GM12878 (cell line): Measurements from ENCODE around the gene PPT2. TPM values are rescaled to one million over a fixed set of nuclear protein-coding genes. Genes with fewer than 3 reads are reported as not detected.

Experiments
- ATAC-seq: fragments of 200-7000 bp; cut with Tn5 transposase; 3 replicates; pipeline ENCODE4 v1.9.1; 2020; ENCODE audit warnings: mild to moderate bottlenecking, moderate library complexity
- BruUV-seq: library from RNA; stranded (reverse); fragments of 400-500 nt; replicated peaks from 2 replicates; lab custom pipeline; 2021; lab: Mats Ljungman, UMichigan
- CTCF ChIA-PET: fragments of 300-600 bp; sonication (Branson Sonifier 250); formaldehyde crosslinking; extraction: SDS; loops from one replicate; lab custom pipeline; 2021; ENCODE audit warnings: inconsistent platforms; lab: Yijun Ruan, JAX
- POLR2A ChIA-PET: fragments of 350-600 bp; formaldehyde crosslinking; extraction: SDS; loops from one replicate; lab custom pipeline; 2021; ENCODE audit warnings: inconsistent platforms; lab: Charles Lee
- RAD21 ChIA-PET: fragments of 300-600 bp; sonication (Branson Sonifier 250); formaldehyde crosslinking; loops from one replicate; lab custom pipeline; 2023; ENCODE audit warnings: antibody characterized with exemption; ENCODE audit not compliant: unreplicated experiment; lab: Charles Lee
- SMC1A ChIA-PET: fragments of 300-600 bp; sonication (Branson Sonifier 250); formaldehyde crosslinking; loops from one replicate; lab custom pipeline; 2023; ENCODE audit not compliant: unreplicated experiment, uncharacterized antibody; lab: Charles Lee
- DNase-seq: peaks from one replicate; pipeline ENCODE4 v3.0.0-alpha.2; 2011; ENCODE audit warnings: low read depth, low spot score
- FAIRE-seq: peaks from 3 replicates; lab custom pipeline; 2011; peaks lifted over from hg19 to GRCh38; lab: Jason Lieb, UNC
- H2AFZ ChIP-seq: 2 replicates; pipeline ENCODE4 v1.6.0; 2011; ENCODE audit warnings: low read depth, low read length, control low read depth; ENCODE audit not compliant: control insufficient read depth
- H3K27ac ChIP-seq: 2 replicates; pipeline ENCODE4 v1.5.1; 2011; ENCODE audit warnings: control low read depth; ENCODE audit not compliant: control insufficient read depth, insufficient read depth
- H3K27me3 ChIP-seq, 2 experiments: replicated peaks in 1 of 2; 2 replicates each; pipeline versions ENCODE4 v1.6.0 to v1.6.1; 2011; ENCODE audit warnings: low read length in 1 of 2; ENCODE audit not compliant: control insufficient read depth in 2 of 2, insufficient read depth in 2 of 2
- H3K36me3 ChIP-seq, 2 experiments: 2 replicates each; pipeline ENCODE4 v1.5.1; 2011; ENCODE audit warnings: low read length in 1 of 2; ENCODE audit not compliant: control insufficient read depth in 2 of 2, insufficient read depth in 2 of 2
- H3K4me1 ChIP-seq: 2 replicates; pipeline ENCODE4 v1.6.1; 2011; ENCODE audit warnings: mild to moderate bottlenecking, low read length, moderate library complexity, mixed read lengths; ENCODE audit not compliant: control insufficient read depth, insufficient read depth
- H3K4me2 ChIP-seq: 2 replicates; pipeline ENCODE4 v1.6.0; 2011; ENCODE audit warnings: control low read depth; ENCODE audit not compliant: control insufficient read depth, insufficient read depth
- H3K4me3 ChIP-seq: fragments of 200-600 bp; sonication (generic); 2 replicates; pipeline ENCODE4 v1.5.1; 2016
- H3K79me2 ChIP-seq: 2 replicates; pipeline ENCODE4 v1.6.0; 2011; ENCODE audit warnings: low read length; ENCODE audit not compliant: control insufficient read depth, insufficient read depth
- H3K9ac ChIP-seq: 2 replicates; pipeline ENCODE4 v1.8.0; 2011; ENCODE audit warnings: low read length, control low read depth, mixed read lengths; ENCODE audit not compliant: control insufficient read depth, insufficient read depth
- H3K9me3 ChIP-seq: replicated peaks from 3 replicates; pipeline ENCODE4 v1.5.1; 2011; ENCODE audit warnings: mild to moderate bottlenecking, low read length; ENCODE audit not compliant: control insufficient read depth, insufficient read depth
- H4K20me1 ChIP-seq: 2 replicates; pipeline ENCODE4 v1.6.0; 2011; ENCODE audit not compliant: control insufficient read depth, insufficient read depth
- CBX3 ChIP-seq: fragments of 200-600 bp; sonication (generic); IDR thresholded peaks from 2 replicates; pipeline ENCODE4 v1.6.1; 2016; ENCODE audit warnings: low read depth, borderline replicate concordance
- ELK1 ChIP-seq: IDR thresholded peaks from 2 replicates; pipeline ENCODE4 v1.6.1; 2012; ENCODE audit warnings: low read depth, low read length, improper control_type of control experiment
- LARP7 ChIP-seq: fragments of 450-650 bp; IDR thresholded peaks from 2 replicates; pipeline ENCODE4 v1.6.1; 2017; ENCODE audit warnings: mild to moderate bottlenecking
- NBN ChIP-seq: fragments of 450-650 bp; IDR thresholded peaks from 2 replicates; pipeline ENCODE4 v1.6.1; 2016
- PML ChIP-seq: IDR thresholded peaks from 2 replicates; pipeline ENCODE4 v1.6.1; 2012; ENCODE audit warnings: low read length, inconsistent platforms
- POLR2AphosphoS2 ChIP-seq: IDR thresholded peaks from 2 replicates; pipeline ENCODE4 v1.6.1; 2011; ENCODE audit warnings: low read depth, mild to moderate bottlenecking, low read length, improper control_type of control experiment, moderate library complexity
- POLR2AphosphoS5 ChIP-seq: IDR thresholded peaks from 2 replicates; pipeline ENCODE4 v1.6.1; 2011; ENCODE audit warnings: mild to moderate bottlenecking, low read length, inconsistent platforms
- PRDM15 ChIP-seq: fragments of 450-650 bp; formaldehyde crosslinking; IDR thresholded peaks from 2 replicates; pipeline ENCODE4 v1.4.0; 2020; ENCODE audit warnings: mild to moderate bottlenecking, moderate library complexity
- RB1 ChIP-seq: fragments of 450-650 bp; formaldehyde crosslinking; IDR thresholded peaks from 2 replicates; pipeline ENCODE4 v1.6.1; 2017; ENCODE audit warnings: mild to moderate bottlenecking, borderline replicate concordance
- RFX5 ChIP-seq: IDR thresholded peaks from 2 replicates; pipeline ENCODE4 v1.6.1; 2011; ENCODE audit warnings: low read depth, low read length, improper control_type of control experiment
- RUNX3 ChIP-seq: IDR thresholded peaks from 2 replicates; pipeline ENCODE4 v1.6.1; 2012; ENCODE audit warnings: low read length, inconsistent platforms
- STAT3 ChIP-seq: IDR thresholded peaks from 2 replicates; pipeline ENCODE4 v1.6.1; 2011; ENCODE audit warnings: low read depth, low read length, improper control_type of control experiment
- TAF1 ChIP-seq: IDR thresholded peaks from 2 replicates; pipeline ENCODE4 v1.6.1; 2011; ENCODE audit warnings: mild to moderate bottlenecking, low read depth, low read length, borderline replicate concordance
- ZBTB4 ChIP-seq: fragments of 450-650 bp; formaldehyde crosslinking; IDR thresholded peaks from 2 replicates; pipeline ENCODE4 v1.4.0; 2022; ENCODE audit warnings: mild to moderate bottlenecking, moderate library complexity
- WGBS: methylation state at CpG from one replicate; pipeline ENCODE4 v1.1.6; 2016; ENCODE audit warnings: low lambda C conversion rate; ENCODE audit not compliant: insufficient replicate concordance, insufficient coverage; ENCODE audit errors: missing lambda C conversion rate; 5-methylcytosine and 5-hydroxymethylcytosine counted together
- in situ Hi-C: fragments of 300-500 bp; cut with MboI; formaldehyde crosslinking; loops from 9 replicates; pipeline ENCODE4 v1.14.3; 2018; ENCODE audit warnings: mixed read lengths
- intact Hi-C: fragments of 100-400 bp; cut with micrococcal nuclease; formaldehyde crosslinking; loops from one replicate; pipeline ENCODE4 v1.14.2; 2022; ENCODE audit not compliant: unreplicated experiment
- polyA plus RNA-seq, 11 experiments: library from polyadenylated mRNA; depleted of rRNA in 4 of 11; unstranded in 6 of 11; stranded (reverse) in 5 of 11; fragments of >200 nt; fragmentation: Nextera tagmentation in 4 of 11; fragmentation: Illumina TruSeq in 1 of 11; extraction: Ambion mirVana in 4 of 11; extraction: Trizol in 1 of 11; gene quantifications; 1 replicate in 1 of 11; 2 replicates in 10 of 11; pipeline versions ENCODE4 v1.2.1 to v1.2.3, GENCODE V29; 2011 to 2016; ENCODE audit warnings: inconsistent platforms in 2 of 11, missing spikeins in 2 of 11, low read depth in 1 of 11
- total RNA-seq, 4 experiments: library from RNA; depleted of rRNA in 3 of 4; stranded (reverse); fragments of >200 nt in 3 of 4; fragmentation: Illumina TruSeq in 1 of 4; extraction: Trizol in 1 of 4; gene quantifications; 2 replicates each; pipeline versions ENCODE4 v1.2.1 to v1.2.3, GENCODE V29; 2013 to 2021

Gene PPT2
- total and polyA plus RNA-seq, 10 of the 15 experiments (the other 5 are each of a cell fraction or from before 2014, with no cell fraction given): 1.3 to 25.5 (median 5.5) TPM

GRCh38 chr6:32177183-32177787 lies 23.3 kb downstream of the PPT2 start:
- DNase-seq (no peak), FAIRE-seq (no peak), ATAC-seq (peak; percentile 27)
- ChIA-PET POLR2A (interaction anchor here (1.3 to 5.7 kb wide), 6 partner anchors 13 to 440 kb away, joined by 3 to 123 read pairs (median 20); partner anchors contain the start of genes ATF6B, FKBPL, GPSM3 and PBX2), CTCF (interaction anchor here (0.6 to 1.8 kb wide), 7 partner anchors 14 to 1287 kb away, joined by 3 to 6 read pairs (median 4); partner anchors contain the start of gene GPSM3), RAD21 (interaction anchor here (0.7 to 2.6 kb wide), 5 partner anchors 13 to 48 kb away, joined by 3 to 21 read pairs (median 5); partner anchors contain the start of genes ATF6B, GPSM3 and PBX2), SMC1A (interaction anchor here (1.0 to 4.2 kb wide), 5 partner anchors 14 to 350 kb away, joined by 3 to 41 read pairs (median 13); partner anchors contain the start of genes ATF6B, FKBPL, GPSM3 and HSPA1B)
- Histone ChIP-seq H3K4me2 (peak overlapping the region; percentile 65), H2AFZ (peak overlapping the region; percentile 78), H3K9me3 (no peaks in the 10 kb centered on the region), H3K36me3 (no peaks in the 10 kb centered on the region; a peak in 1 of 4 replicates), H3K4me3 (peak overlapping the region; percentile 64), H3K27ac (peak overlapping the region; percentile 79), H3K4me1 (peaks cover 10% of the 10 kb centered on the region), H3K9ac (peak overlapping the region; percentile 62), H3K27me3 (no peaks in the 10 kb centered on the region), H3K79me2 (peaks cover 22% of the 10 kb centered on the region), H4K20me1 (no peaks in the 10 kb centered on the region)
- intact Hi-C loops: loop anchor here (2.0 kb wide), 2 partner anchors 14 to 58 kb away; partner anchors contain the start of gene PBX2
- in situ Hi-C loops: no loop called here
- BruUV-seq: TSS peak; percentile 78
- WGBS: under 1% methylated on average over 20 of the region's 20 CpGs
- TF ChIP-seq TAF1: peak; percentile 46; the same call in 1 of the 2 replicates
- no peak for TF ChIP-seq CBX3
- TF ChIP-seq RFX5: no peak
- 0 out of 2 replicates have a peak, but pooled peaks have one; percentile 26 for TF ChIP-seq PML
- TF ChIP-seq ZBTB4 (CRISPR knock-in tag): no peak
- TF ChIP-seq ELK1: no peak; the same call in 1 of the 2 replicates
- peak; percentile 67 for TF ChIP-seq NBN
- no peak for TF ChIP-seq RUNX3
- TF ChIP-seq POLR2AphosphoS5: peak; percentile 62; the same call in 1 of the 2 replicates
- TF ChIP-seq RB1: peak; percentile 64; the same call in 1 of the 2 replicates
- TF ChIP-seq STAT3: 0 out of 2 replicates have a peak, but pooled peaks have one; percentile 28
- peak; percentile 69; the same call in 1 of the 2 replicates for TF ChIP-seq LARP7
- no peak for TF ChIP-seq PRDM15
- TF ChIP-seq POLR2AphosphoS2: 0 out of 2 replicates have a peak, but pooled peaks have one; percentile 47
